Panc1 (cell line): ENCODE measurements around the gene PHRF1. TPM values are rescaled to one million over a fixed set of nuclear protein-coding genes. Genes with fewer than 3 reads are reported as not detected.

ENCODE experiments used
- ATAC-seq: fragments of 200-7000 bp; cut with Tn5 transposase; 2 replicates; pipeline ENCODE4 v1.9.1; 2020; ENCODE audit warnings: mild to moderate bottlenecking, moderate library complexity
- BruUV-seq: library from RNA; stranded (reverse); fragments of 400-500 nt; replicated peaks from 2 replicates; lab custom pipeline; 2021; lab: Mats Ljungman, UMichigan
- CTCF ChIA-PET: fragments of 300-600 bp; sonication (Branson Sonifier 250); formaldehyde crosslinking; loops from one replicate; lab custom pipeline; 2022; ENCODE audit warnings: antibody characterized with exemption; lab: Charles Lee
- POLR2A ChIA-PET: fragments of 300-600 bp; sonication (Branson Sonifier 250); formaldehyde crosslinking; loops from one replicate; lab custom pipeline; 2022; ENCODE audit warnings: antibody characterized with exemption; lab: Charles Lee
- DNase-seq: peaks from one replicate; pipeline ENCODE4 v3.0.0-alpha.2; 2010; ENCODE audit warnings: low read depth, low spot score
- H3K27ac ChIP-seq: 2 replicates; pipeline ENCODE4 v1.5.1; 2011; ENCODE audit warnings: mild to moderate bottlenecking, low read length, inconsistent platforms
- H3K27me3 ChIP-seq: fragments of 200-500 bp; sonication (Bioruptor generic); 2 replicates; pipeline ENCODE4 v1.6.0; 2014; ENCODE audit warnings: low read length, inconsistent platforms; ENCODE audit not compliant: control insufficient read depth, insufficient read depth
- H3K36me3 ChIP-seq: fragments of 200-500 bp; sonication (Bioruptor generic); 2 replicates; pipeline ENCODE4 v1.5.1; 2014; ENCODE audit warnings: inconsistent platforms, mild to moderate bottlenecking, low read length, moderate library complexity; ENCODE audit not compliant: control insufficient read depth, insufficient read depth
- H3K4me1 ChIP-seq: 2 replicates; pipeline ENCODE4 v1.5.1; 2011; ENCODE audit warnings: inconsistent platforms, mild to moderate bottlenecking, low read length, moderate library complexity; ENCODE audit not compliant: control insufficient read depth, insufficient read depth
- H3K4me3 ChIP-seq, 2 experiments: 2 replicates each; pipeline ENCODE4 v1.5.1; 2011 to 2012; ENCODE audit warnings: low read depth in 2 of 2, low read length in 2 of 2, mild to moderate bottlenecking in 2 of 2, inconsistent platforms in 1 of 2, moderate library complexity in 1 of 2
- H3K9me3 ChIP-seq: fragments of 200-500 bp; sonication (Bioruptor generic); 2 replicates; pipeline ENCODE4 v1.5.1; 2014; ENCODE audit warnings: low read depth, mild to moderate bottlenecking, inconsistent platforms, low read length, moderate library complexity; ENCODE audit not compliant: control insufficient read depth, insufficient read depth
- POLR2AphosphoS5 ChIP-seq: IDR thresholded peaks from 2 replicates; pipeline ENCODE4 v1.6.1; 2012; ENCODE audit warnings: mild to moderate bottlenecking, low read depth, low read length, moderate library complexity
- SIN3A ChIP-seq: IDR thresholded peaks from 2 replicates; pipeline ENCODE4 v1.6.1; 2012; ENCODE audit warnings: low read depth, mild to moderate bottlenecking, low read length, moderate library complexity, borderline replicate concordance; ENCODE audit not compliant: insufficient read depth
- TCF7L2 ChIP-seq: IDR thresholded peaks from 2 replicates; pipeline ENCODE4 v1.6.1; 2011; ENCODE audit warnings: mild to moderate bottlenecking, low read depth, low read length, inconsistent platforms
- in situ Hi-C: cut with HindIII; loops from 2 replicates; pipeline ENCODE4 v1.10.0; 2016; ENCODE audit warnings: low sequenced_read_pairs, low pct_unique_long_range_greater_than_20kb
- intact Hi-C: fragments of 100-400 bp; cut with micrococcal nuclease; formaldehyde crosslinking; loops from one replicate; pipeline ENCODE4 v1.10.0; 2022; ENCODE audit not compliant: unreplicated experiment
- total RNA-seq: library from RNA; stranded (reverse); gene quantifications from one replicate; pipeline ENCODE4 v1.2.1, GENCODE V29; 2021; ENCODE audit not compliant: unreplicated experiment
- TF ChIP-seq, protein P1 (sequence below), 2 experiments: IDR thresholded peaks; 2 replicates each; pipeline ENCODE4 v1.6.1; 2011 to 2012; ENCODE audit warnings: low read depth in 2 of 2, control low read depth in 1 of 2, low read length in 1 of 2, mild to moderate bottlenecking in 1 of 2, moderate library complexity in 1 of 2; ENCODE audit not compliant: insufficient read depth in 1 of 2
- TF ChIP-seq, protein P2 (sequence below): fragments of 450-650 bp; IDR thresholded peaks from 2 replicates; pipeline ENCODE4 v1.5.1; 2017; ENCODE audit warnings: mild to moderate bottlenecking

PHRF1 gene
- total RNA-seq, 1 experiment from 2014 or later = 90.6 TPM

- Histone ChIP-seq H3K36me3 (no peaks in the 10 kb centered on the region), H3K9me3 (no peaks in the 10 kb centered on the region), H3K27me3 (no peaks in the 10 kb centered on the region), H3K4me3 (peak within 1 kb of the TSS; percentile 78 to 91), H3K4me1 (peaks cover 27% of the 10 kb centered on the region), H3K27ac (peak within 1 kb of the TSS; percentile 88)
- intact Hi-C loops (no loop called here), in situ Hi-C loops (no loop called here)
- ATAC-seq (peak; percentile 87), DNase-seq (no peak)
- BruUV-seq = TSS peak; percentile 74
- ChIA-PET CTCF (interaction anchor here (0.6 to 0.7 kb wide), 2 partner anchors 135 to 163 kb away, joined by 3 to 8 read pairs; partner anchors contain the start of gene TMEM80), POLR2A (no interaction called here)
- TF ChIP-seq SIN3A (0 out of 2 replicates have a peak, but pooled peaks have one; percentile 21), POLR2AphosphoS5 (peak; percentile 75), TCF7L2 (no peak)
- TF ChIP-seq, protein P1, sequence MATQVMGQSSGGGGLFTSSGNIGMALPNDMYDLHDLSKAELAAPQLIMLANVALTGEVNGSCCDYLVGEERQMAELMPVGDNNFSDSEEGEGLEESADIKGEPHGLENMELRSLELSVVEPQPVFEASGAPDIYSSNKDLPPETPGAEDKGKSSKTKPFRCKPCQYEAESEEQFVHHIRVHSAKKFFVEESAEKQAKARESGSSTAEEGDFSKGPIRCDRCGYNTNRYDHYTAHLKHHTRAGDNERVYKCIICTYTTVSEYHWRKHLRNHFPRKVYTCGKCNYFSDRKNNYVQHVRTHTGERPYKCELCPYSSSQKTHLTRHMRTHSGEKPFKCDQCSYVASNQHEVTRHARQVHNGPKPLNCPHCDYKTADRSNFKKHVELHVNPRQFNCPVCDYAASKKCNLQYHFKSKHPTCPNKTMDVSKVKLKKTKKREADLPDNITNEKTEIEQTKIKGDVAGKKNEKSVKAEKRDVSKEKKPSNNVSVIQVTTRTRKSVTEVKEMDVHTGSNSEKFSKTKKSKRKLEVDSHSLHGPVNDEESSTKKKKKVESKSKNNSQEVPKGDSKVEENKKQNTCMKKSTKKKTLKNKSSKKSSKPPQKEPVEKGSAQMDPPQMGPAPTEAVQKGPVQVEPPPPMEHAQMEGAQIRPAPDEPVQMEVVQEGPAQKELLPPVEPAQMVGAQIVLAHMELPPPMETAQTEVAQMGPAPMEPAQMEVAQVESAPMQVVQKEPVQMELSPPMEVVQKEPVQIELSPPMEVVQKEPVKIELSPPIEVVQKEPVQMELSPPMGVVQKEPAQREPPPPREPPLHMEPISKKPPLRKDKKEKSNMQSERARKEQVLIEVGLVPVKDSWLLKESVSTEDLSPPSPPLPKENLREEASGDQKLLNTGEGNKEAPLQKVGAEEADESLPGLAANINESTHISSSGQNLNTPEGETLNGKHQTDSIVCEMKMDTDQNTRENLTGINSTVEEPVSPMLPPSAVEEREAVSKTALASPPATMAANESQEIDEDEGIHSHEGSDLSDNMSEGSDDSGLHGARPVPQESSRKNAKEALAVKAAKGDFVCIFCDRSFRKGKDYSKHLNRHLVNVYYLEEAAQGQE (IDR thresholded peaks at IDR 0.05; ENCODE audit: insufficient read depth in 1 of 2, low read depth in 2 of 2, low read length in 1 of 2) = no peak
- TF ChIP-seq, protein P2, sequence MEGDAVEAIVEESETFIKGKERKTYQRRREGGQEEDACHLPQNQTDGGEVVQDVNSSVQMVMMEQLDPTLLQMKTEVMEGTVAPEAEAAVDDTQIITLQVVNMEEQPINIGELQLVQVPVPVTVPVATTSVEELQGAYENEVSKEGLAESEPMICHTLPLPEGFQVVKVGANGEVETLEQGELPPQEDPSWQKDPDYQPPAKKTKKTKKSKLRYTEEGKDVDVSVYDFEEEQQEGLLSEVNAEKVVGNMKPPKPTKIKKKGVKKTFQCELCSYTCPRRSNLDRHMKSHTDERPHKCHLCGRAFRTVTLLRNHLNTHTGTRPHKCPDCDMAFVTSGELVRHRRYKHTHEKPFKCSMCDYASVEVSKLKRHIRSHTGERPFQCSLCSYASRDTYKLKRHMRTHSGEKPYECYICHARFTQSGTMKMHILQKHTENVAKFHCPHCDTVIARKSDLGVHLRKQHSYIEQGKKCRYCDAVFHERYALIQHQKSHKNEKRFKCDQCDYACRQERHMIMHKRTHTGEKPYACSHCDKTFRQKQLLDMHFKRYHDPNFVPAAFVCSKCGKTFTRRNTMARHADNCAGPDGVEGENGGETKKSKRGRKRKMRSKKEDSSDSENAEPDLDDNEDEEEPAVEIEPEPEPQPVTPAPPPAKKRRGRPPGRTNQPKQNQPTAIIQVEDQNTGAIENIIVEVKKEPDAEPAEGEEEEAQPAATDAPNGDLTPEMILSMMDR = no peak
Observed at GRCh38 chr11:560305-561147, 15.7 kb upstream of the PHRF1 start, which contains the start of the genes LMNTD2 and RASSF7. TSS of gene LMNTD2 (minus strand) at chr11:560738. CDS start at chr11:560716, 22 bp downstream. TSS of gene RASSF7 (plus strand) at chr11:560970. CDS start at chr11:561769, 799 bp downstream.

GRCh38 chr11:561148-562003 lies 14.9 kb upstream of the PHRF1 start:
- no TSS peak for BruUV-seq
- CTCF ChIA-PET = interaction anchor here (0.6 kb wide), 1 partner anchor 202 kb away, joined by 3 read pairs; no protein-coding TSS in a partner anchor
- POLR2A ChIA-PET = no interaction called here
- no peaks in the 10 kb centered on the region for H3K36me3 ChIP-seq
- H3K4me1 ChIP-seq = peaks cover 35% of the 10 kb centered on the region
- in situ Hi-C loops (no loop called here), intact Hi-C loops (no loop called here)
- peak overlapping the region; percentile 78 to 91 for H3K4me3 ChIP-seq
- H3K9me3 ChIP-seq = no peaks in the 10 kb centered on the region
- ATAC-seq = peak; percentile 47
- TF ChIP-seq, protein P1 (IDR thresholded peaks at IDR 0.05; ENCODE audit: insufficient read depth in 1 of 2, low read depth in 2 of 2, low read length in 1 of 2) = no peak
- TF ChIP-seq TCF7L2 = no peak
- TF ChIP-seq SIN3A = 0 out of 2 replicates have a peak, but pooled peaks have one; percentile 26
- H3K27me3 ChIP-seq = no peaks in the 10 kb centered on the region
- peak overlapping the region; percentile 67 for H3K27ac ChIP-seq
- DNase-seq = no peak
